Hepatocyte (in vitro differentiated cells): ENCODE results near the gene DENND5B. TPM values are rescaled to one million over a fixed set of nuclear protein-coding genes. Genes with fewer than 3 reads are reported as not detected.

Experiments used
- DNase-seq: peaks from one replicate; pipeline ENCODE4 v3.0.0-alpha.2; 2016; ENCODE audit warnings: low spot score
- H2AFZ ChIP-seq: fragments of 200-600 bp; sonication (generic); 2 replicates; pipeline ENCODE4 v1.6.0; 2016; ENCODE audit warnings: antibody characterized with exemption, mild to moderate bottlenecking
- H3K27ac ChIP-seq: fragments of 200-600 bp; sonication (generic); 2 replicates; pipeline ENCODE4 v1.5.1; 2016; ENCODE audit warnings: mild to moderate bottlenecking
- H3K27me3 ChIP-seq: fragments of 200-600 bp; sonication (generic); 2 replicates; pipeline ENCODE4 v1.6.1; 2016
- H3K36me3 ChIP-seq: fragments of 200-600 bp; sonication (generic); replicated peaks from 2 replicates; pipeline ENCODE4 v1.5.1; 2016; ENCODE audit warnings: low read depth; ENCODE audit not compliant: insufficient read depth
- H3K4me1 ChIP-seq: fragments of 200-600 bp; sonication (generic); 2 replicates; pipeline ENCODE4 v1.5.1; 2016; ENCODE audit warnings: mild to moderate bottlenecking, moderate library complexity; ENCODE audit not compliant: insufficient read depth
- H3K4me2 ChIP-seq: fragments of 200-600 bp; sonication (generic); 2 replicates; pipeline ENCODE4 v1.6.0; 2016
- H3K4me3 ChIP-seq: fragments of 200-600 bp; sonication (generic); 2 replicates; pipeline ENCODE4 v1.5.1; 2016; ENCODE audit warnings: mild to moderate bottlenecking
- H3K79me2 ChIP-seq: fragments of 200-600 bp; sonication (generic); 2 replicates; pipeline ENCODE4 v1.6.0; 2017; ENCODE audit warnings: mild to moderate bottlenecking
- H3K9me2 ChIP-seq: fragments of 200-600 bp; sonication (generic); replicated peaks from 2 replicates; pipeline ENCODE4 v1.6.0; 2017; ENCODE audit warnings: mild to moderate bottlenecking; ENCODE audit not compliant: insufficient read depth
- H3K9me3 ChIP-seq: fragments of 200-600 bp; sonication (generic); 2 replicates; pipeline ENCODE4 v1.5.1; 2016; ENCODE audit warnings: low read depth, mild to moderate bottlenecking
- H4K20me1 ChIP-seq: fragments of 200-600 bp; sonication (generic); 2 replicates; pipeline ENCODE4 v1.6.0; 2016; ENCODE audit warnings: mild to moderate bottlenecking; ENCODE audit not compliant: insufficient read depth, poor library complexity, severe bottlenecking
- CTCF ChIP-seq: fragments of 200-600 bp; sonication (generic); IDR thresholded peaks from 2 replicates; pipeline ENCODE4 v1.5.1; 2016; ENCODE audit warnings: antibody characterized with exemption, mild to moderate bottlenecking; ENCODE audit not compliant: poor library complexity
- EZH2 ChIP-seq: fragments of 200-600 bp; sonication (generic); IDR thresholded peaks from 2 replicates; pipeline ENCODE4 v1.6.1; 2016; ENCODE audit warnings: antibody characterized with exemption, mild to moderate bottlenecking, borderline replicate concordance
- EZH2phosphoT487 ChIP-seq: fragments of 200-600 bp; sonication (generic); IDR thresholded peaks from one replicate; pipeline ENCODE4 v1.6.1; 2018; ENCODE audit warnings: antibody characterized with exemption, mild to moderate bottlenecking, low read depth, moderate library complexity; ENCODE audit not compliant: unreplicated experiment, severe bottlenecking
- WGBS: methylation state at CpG from one replicate; pipeline ENCODE4 v1.1.6; 2016; ENCODE audit warnings: low lambda C conversion rate; ENCODE audit errors: missing lambda C conversion rate; 5-methylcytosine and 5-hydroxymethylcytosine counted together
- polyA plus RNA-seq: library from polyadenylated mRNA; unstranded; fragments of >200 nt; fragmentation: Nextera tagmentation; extraction: Ambion mirVana; gene quantifications from 2 replicates; pipeline ENCODE4 v1.2.1, GENCODE V29; 2016
- total RNA-seq: library from RNA; depleted of rRNA; stranded (reverse); fragments of >200 nt; gene quantifications from 2 replicates; pipeline ENCODE4 v1.2.3, GENCODE V29; 2014

The DENND5B gene
- total and polyA plus RNA-seq, 2 experiments from 2014 or later, result 10.4 to 24.9 TPM

- WGBS, result 92% methylated on average over 2 of the region's 2 CpGs
- no peak overlapping the region for H3K27ac ChIP-seq
- H2AFZ ChIP-seq, result no peak overlapping the region
- H4K20me1 ChIP-seq, result peaks cover 9% of the 10 kb centered on the region
- H3K79me2 ChIP-seq, result peaks cover 91% of the 10 kb centered on the region
- no peaks in the 10 kb centered on the region for H3K9me3 ChIP-seq
- H3K36me3 ChIP-seq, result no peaks in the 10 kb centered on the region
- H3K4me1 ChIP-seq, result peaks cover 7% of the 10 kb centered on the region
- no peak for TF ChIP-seq EZH2
- TF ChIP-seq CTCF, result no peak
- no peak for TF ChIP-seq EZH2phosphoT487
- H3K4me3 ChIP-seq, result no peak overlapping the region
- no peak overlapping the region for H3K4me2 ChIP-seq
- no peak for DNase-seq
- H3K27me3 ChIP-seq, result no peaks in the 10 kb centered on the region
- no peaks in the 10 kb centered on the region for H3K9me2 ChIP-seq
Measured at GRCh38 chr12:31567029-31567428, 23.9 kb downstream of the DENND5B start.

GRCh38 chr12:31566547-31566946, 24.4 kb downstream of the DENND5B start:
- no peak for TF ChIP-seq EZH2phosphoT487
- no peak for TF ChIP-seq CTCF
- TF ChIP-seq EZH2, result no peak
- no peaks in the 10 kb centered on the region for H3K9me2 ChIP-seq
- no peak overlapping the region for H3K27ac ChIP-seq
- WGBS, result 95% methylated on average over 2 of the region's 2 CpGs
- H3K9me3 ChIP-seq, result no peaks in the 10 kb centered on the region
- DNase-seq, result no peak
- peaks cover 7% of the 10 kb centered on the region for H3K4me1 ChIP-seq
- peaks cover 11% of the 10 kb centered on the region for H4K20me1 ChIP-seq
- no peak overlapping the region for H3K4me3 ChIP-seq
- H3K27me3 ChIP-seq, result no peaks in the 10 kb centered on the region
- H3K79me2 ChIP-seq, result peaks cover 91% of the 10 kb centered on the region
- H3K4me2 ChIP-seq, result no peak overlapping the region
- H2AFZ ChIP-seq, result no peak overlapping the region
- H3K36me3 ChIP-seq, result no peaks in the 10 kb centered on the region

- Histone ChIP-seq H3K36me3 (no peaks in the 10 kb centered on the region), H4K20me1 (peaks cover 4% of the 10 kb centered on the region), H3K27me3 (no peaks in the 10 kb centered on the region), H3K27ac (no peak overlapping the region), H3K79me2 (peaks cover 95% of the 10 kb centered on the region), H3K9me2 (no peaks in the 10 kb centered on the region), H2AFZ (no peak overlapping the region), H3K4me3 (no peak overlapping the region), H3K9me3 (no peaks in the 10 kb centered on the region), H3K4me2 (no peak overlapping the region), H3K4me1 (no peaks in the 10 kb centered on the region)
- DNase-seq, result no peak
- 93% methylated on average over 5 of the region's 5 CpGs for WGBS
- TF ChIP-seq EZH2 (no peak), CTCF (no peak), EZH2phosphoT487 (no peak)
Measured at GRCh38 chr12:31562594-31563328, 28.2 kb downstream of the DENND5B start.
